Breast epithelium (tissue), 3 donors: ENCODE measurements around the gene EXPH5.
"Not testable (repeated sequence)": the region's sequence is repeated elsewhere in the genome, so short reads cannot be mapped to it uniquely, and the experiment has no call there.

Source experiments
- POLR2A ChIP-seq: fragments of 450-650 bp; IDR thresholded peaks from one replicate; pipeline ENCODE4 v1.6.1; 2016; ENCODE audit warnings: antibody characterized with exemption, mild to moderate bottlenecking, moderate library complexity
- TF ChIP-seq, protein P1 (sequence below), 3 donors: fragments of 450-650 bp; IDR thresholded peaks; one replicate each; pipeline ENCODE4 v1.5.1; 2016 to 2017; ENCODE audit warnings: antibody characterized with exemption in 3 of 3, mild to moderate bottlenecking in 3 of 3, moderate library complexity in 3 of 3

- TF ChIP-seq POLR2A: not testable (repeated sequence)
- TF ChIP-seq, protein P1, sequence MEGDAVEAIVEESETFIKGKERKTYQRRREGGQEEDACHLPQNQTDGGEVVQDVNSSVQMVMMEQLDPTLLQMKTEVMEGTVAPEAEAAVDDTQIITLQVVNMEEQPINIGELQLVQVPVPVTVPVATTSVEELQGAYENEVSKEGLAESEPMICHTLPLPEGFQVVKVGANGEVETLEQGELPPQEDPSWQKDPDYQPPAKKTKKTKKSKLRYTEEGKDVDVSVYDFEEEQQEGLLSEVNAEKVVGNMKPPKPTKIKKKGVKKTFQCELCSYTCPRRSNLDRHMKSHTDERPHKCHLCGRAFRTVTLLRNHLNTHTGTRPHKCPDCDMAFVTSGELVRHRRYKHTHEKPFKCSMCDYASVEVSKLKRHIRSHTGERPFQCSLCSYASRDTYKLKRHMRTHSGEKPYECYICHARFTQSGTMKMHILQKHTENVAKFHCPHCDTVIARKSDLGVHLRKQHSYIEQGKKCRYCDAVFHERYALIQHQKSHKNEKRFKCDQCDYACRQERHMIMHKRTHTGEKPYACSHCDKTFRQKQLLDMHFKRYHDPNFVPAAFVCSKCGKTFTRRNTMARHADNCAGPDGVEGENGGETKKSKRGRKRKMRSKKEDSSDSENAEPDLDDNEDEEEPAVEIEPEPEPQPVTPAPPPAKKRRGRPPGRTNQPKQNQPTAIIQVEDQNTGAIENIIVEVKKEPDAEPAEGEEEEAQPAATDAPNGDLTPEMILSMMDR (IDR thresholded peaks at IDR 0.05): not testable (repeated sequence)
Measured at GRCh38 chr11:108586185-108586584, 7.4 kb downstream of the EXPH5 start.
